HG03469 (cell line): Measurements from ENCODE around the gene PPP5C.
"Not testable (repeated sequence)": the region's sequence is repeated elsewhere in the genome, so short reads cannot be mapped to it uniquely, and the experiment has no call there.

Experiments
- ATAC-seq: cut with Tn5 transposase; IDR thresholded peaks from one replicate; pipeline ENCODE4 v1.9.1; 2021; ENCODE audit warnings: mild to moderate bottlenecking, moderate library complexity, moderate number of reproducible peaks; ENCODE audit not compliant: unreplicated experiment

The PPP5C gene

GRCh38 chr19:46428239-46429135 lies 81.6 kb downstream of the PPP5C start, which contains the start of gene PNMA8C:
TSS of gene PNMA8C (minus strand) at chr19:46428936. CDS start at chr19:46428359, 577 bp downstream.
- no peak for ATAC-seq

DNA sequence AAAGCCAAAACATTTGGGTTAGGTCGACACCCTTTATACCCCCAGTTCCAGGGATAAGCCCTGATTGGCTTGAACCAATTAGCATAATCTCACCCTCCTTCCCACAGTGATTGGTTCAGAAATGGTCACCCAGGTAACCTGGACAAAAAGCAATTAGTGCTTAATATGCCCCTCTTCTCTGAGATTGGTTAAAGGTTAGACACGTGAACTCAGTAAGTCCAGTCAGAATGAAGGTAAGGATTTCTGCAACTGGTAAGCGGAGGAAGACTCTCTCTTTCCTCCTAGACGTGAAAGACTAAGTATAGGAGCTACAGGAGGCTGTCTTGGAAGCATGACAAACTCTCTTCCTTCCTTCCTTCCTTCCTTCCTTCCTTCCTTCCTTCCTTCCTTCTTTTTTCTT lies 83.1 kb downstream of the PPP5C start:
- no peak for ATAC-seq

DNA sequence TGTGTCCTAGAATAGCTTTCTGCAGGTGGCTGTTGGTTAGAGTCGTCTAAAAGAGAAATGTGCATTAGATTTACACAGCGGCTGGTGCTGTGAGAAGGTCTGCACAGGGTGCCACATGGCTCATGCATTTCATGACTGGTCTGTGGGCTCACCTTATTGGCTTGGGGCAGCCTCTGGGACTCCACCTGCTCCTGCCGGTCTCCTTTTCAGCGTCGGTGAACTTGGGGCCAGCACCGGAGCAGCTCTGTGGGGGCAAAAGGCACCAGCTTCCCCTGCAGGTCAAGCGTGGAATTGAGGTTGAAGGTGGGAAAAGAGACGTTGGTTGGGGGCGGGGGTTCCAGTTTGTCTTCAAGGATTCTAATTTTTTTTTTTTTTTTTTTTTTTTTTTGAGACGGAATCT lies 84.9 kb downstream of the PPP5C start:
- ATAC-seq, result no peak

DNA sequence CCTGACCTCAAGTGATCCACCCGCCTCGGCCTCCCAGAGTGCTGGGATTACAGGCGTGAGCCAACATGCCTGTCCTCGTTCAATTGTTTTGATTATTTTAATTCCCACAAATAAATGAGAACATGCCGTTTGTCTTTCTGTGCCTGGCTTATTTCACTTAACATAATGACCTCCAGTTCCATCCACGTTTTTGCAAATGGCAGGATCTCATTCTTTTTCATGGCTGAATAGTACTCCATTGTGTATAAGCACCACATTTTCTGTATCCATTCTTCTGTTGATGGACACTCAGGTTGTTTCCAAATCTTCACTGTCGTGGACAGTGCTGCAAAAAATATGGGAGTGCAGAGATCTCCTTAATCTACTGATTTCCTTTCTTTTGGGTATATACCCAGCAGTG lies 86.6 kb downstream of the PPP5C start:
- not testable (repeated sequence) for ATAC-seq

DNA sequence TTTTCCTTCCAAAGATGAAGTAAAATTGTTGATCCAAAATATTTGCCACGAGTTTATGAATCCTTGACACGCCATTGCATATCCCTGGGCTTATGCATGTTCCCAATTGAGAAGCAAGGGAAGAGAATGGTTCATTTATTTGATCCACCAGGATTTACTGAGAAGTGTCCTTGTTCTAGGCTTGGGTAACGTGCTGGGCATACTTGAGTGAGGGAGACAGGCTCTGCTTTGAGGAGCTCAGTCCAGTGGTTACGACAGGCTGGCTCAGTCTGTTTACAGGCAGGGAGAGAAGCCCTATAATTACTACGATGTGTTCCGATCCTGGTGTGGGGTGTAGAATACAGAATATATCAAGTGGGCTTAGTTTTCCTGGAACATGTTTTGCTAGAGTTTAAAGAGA lies 88.1 kb downstream of the PPP5C start:
- no peak for ATAC-seq

GRCh38 chr19:46435689-46436088 lies 88.8 kb downstream of the PPP5C start:
- not testable (repeated sequence) for ATAC-seq
